Keratinocyte (primary cell): ENCODE results near the gene MAML2. TPM values are rescaled to one million over a fixed set of nuclear protein-coding genes. Genes with fewer than 3 reads are reported as not detected.

Experiments used
- DNase-seq: peaks from one replicate; pipeline ENCODE4 v3.0.0-alpha.2; 2011; ENCODE audit warnings: low read depth, missing footprints, low spot score
- FAIRE-seq: peaks from 2 replicates; lab custom pipeline; 2011; peaks lifted over from hg19 to GRCh38; lab: Jason Lieb, UNC
- H2AFZ ChIP-seq: 2 replicates; pipeline ENCODE4 v1.6.0; 2012; ENCODE audit warnings: low read length, control low read depth, inconsistent platforms; ENCODE audit not compliant: control insufficient read depth
- H3K27ac ChIP-seq: 2 replicates; pipeline ENCODE4 v1.5.1; 2011; ENCODE audit warnings: low read length; ENCODE audit not compliant: control insufficient read depth, insufficient read depth
- H3K27me3 ChIP-seq: 3 replicates; pipeline ENCODE4 v1.6.0; 2011; ENCODE audit warnings: low read length; ENCODE audit not compliant: control insufficient read depth, insufficient read depth; ENCODE audit errors: extremely low read depth
- H3K36me3 ChIP-seq, 2 experiments: 2 replicates in 1 of 2; 3 replicates in 1 of 2; pipeline ENCODE4 v1.5.1; 2011; ENCODE audit warnings: low read length in 2 of 2, mild to moderate bottlenecking in 1 of 2; ENCODE audit not compliant: control insufficient read depth in 2 of 2, insufficient read depth in 2 of 2; ENCODE audit errors: extremely low read depth in 1 of 2
- H3K4me1 ChIP-seq: 3 replicates; pipeline ENCODE4 v1.5.1; 2011; ENCODE audit warnings: low read length; ENCODE audit not compliant: control insufficient read depth, insufficient read depth; ENCODE audit errors: extremely low read depth
- H3K4me2 ChIP-seq: 3 replicates; pipeline ENCODE4 v1.6.0; 2011; ENCODE audit warnings: low read depth, low read length; ENCODE audit not compliant: control insufficient read depth, insufficient read depth; ENCODE audit errors: extremely low read depth
- H3K4me3 ChIP-seq, 3 experiments: fragments of 200-600 bp in 1 of 3; sonication (generic) in 1 of 3; 2 replicates in 2 of 3; 3 replicates in 1 of 3; pipeline ENCODE4 v1.5.1; 2011 to 2016; ENCODE audit warnings: low read length in 3 of 3, mild to moderate bottlenecking in 3 of 3, control low read depth in 2 of 3, inconsistent platforms in 1 of 3, low read depth in 1 of 3, mixed read lengths in 1 of 3, mixed run types in 1 of 3, moderate library complexity in 1 of 3; ENCODE audit not compliant: control insufficient read depth in 2 of 3, insufficient read depth in 2 of 3; ENCODE audit errors: extremely low read depth in 1 of 3
- H3K79me2 ChIP-seq: 2 replicates; pipeline ENCODE4 v1.6.0; 2012; ENCODE audit warnings: low read length; ENCODE audit not compliant: control insufficient read depth, insufficient read depth
- H3K9ac ChIP-seq: 3 replicates; pipeline ENCODE4 v1.6.0; 2011; ENCODE audit warnings: low read length; ENCODE audit not compliant: control insufficient read depth, insufficient read depth; ENCODE audit errors: extremely low read depth
- H3K9me1 ChIP-seq: 3 replicates; pipeline ENCODE4 v1.6.0; 2011; ENCODE audit warnings: low read length; ENCODE audit not compliant: control insufficient read depth, insufficient read depth; ENCODE audit errors: extremely low read depth
- H3K9me3 ChIP-seq: 2 replicates; pipeline ENCODE4 v1.5.1; 2012; ENCODE audit warnings: low read depth, low read length; ENCODE audit not compliant: control insufficient read depth
- H4K20me1 ChIP-seq: 3 replicates; pipeline ENCODE4 v1.6.0; 2011; ENCODE audit warnings: low read length; ENCODE audit not compliant: control insufficient read depth, insufficient read depth; ENCODE audit errors: extremely low read depth
- CTCF ChIP-seq, 3 experiments: IDR thresholded peaks in 1 of 3; conservative IDR thresholded peaks in 1 of 3; optimal IDR thresholded peaks in 1 of 3; 2 replicates in 2 of 3; 3 replicates in 1 of 3; pipeline versions ENCODE3 to v1.5.1; 2011; ENCODE audit warnings: low read length in 3 of 3, mild to moderate bottlenecking in 3 of 3, moderate library complexity in 2 of 3, control low read depth in 1 of 3, inconsistent platforms in 1 of 3; ENCODE audit not compliant: insufficient read depth in 2 of 3; ENCODE audit errors: extremely low read depth in 1 of 3
- EZH2 ChIP-seq: IDR thresholded peaks from one replicate; pipeline ENCODE4 v1.6.1; 2012; ENCODE audit warnings: inconsistent platforms, mild to moderate bottlenecking, low read length, moderate library complexity
- dilution Hi-C: fragments of 300-500 bp; cut with MboI; formaldehyde crosslinking; loops from one replicate; pipeline ENCODE4 v1.7.0; 2020; ENCODE audit warnings: low sequenced_read_pairs; ENCODE audit not compliant: extremely low pct_ligation_motif_present
- polyA plus RNA-seq, 5 experiments: library from polyadenylated mRNA; depleted of rRNA in 3 of 5; stranded (reverse) in 3 of 5; stranded (forward) in 1 of 5; unstranded in 1 of 5; fragments of >200 nt; gene quantifications; 1 replicate in 1 of 5; 2 replicates in 3 of 5; 3 replicates in 1 of 5; pipeline versions ENCODE4 v1.2.1 to v1.2.3, GENCODE V29; 2011 to 2012; ENCODE audit warnings: missing spikeins in 2 of 5, low read depth in 1 of 5, low replicate concordance in 1 of 5

The MAML2 gene
- polyA plus RNA-seq, 1 donor (not counting 4 experiments of a cell fraction or from before 2014, with no cell fraction given), result 4.2 TPM

DNA sequence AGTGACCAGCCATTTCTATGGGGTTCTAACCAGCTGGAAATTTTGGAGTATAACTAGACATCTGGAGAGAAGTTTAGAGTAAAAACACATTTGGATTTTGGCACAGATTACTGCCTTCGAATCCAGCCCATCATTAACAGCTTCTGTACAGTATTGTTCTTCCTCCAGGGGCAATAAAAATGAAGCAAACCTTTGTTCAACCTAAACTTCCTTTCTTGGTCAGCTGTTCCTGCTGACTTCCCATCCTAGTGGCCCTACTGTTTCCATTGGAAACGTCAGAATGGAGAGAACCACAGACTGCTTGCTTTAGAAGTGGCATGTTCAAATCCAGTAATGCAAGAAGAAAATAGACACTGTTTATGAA lies 215.4 kb downstream of the MAML2 start:
- Histone ChIP-seq H3K9me3 (no peaks in the 10 kb centered on the region), H3K79me2 (no peaks in the 10 kb centered on the region), H3K27ac (no peak overlapping the region), H3K27me3 (no peaks in the 10 kb centered on the region), H2AFZ (no peak overlapping the region), H3K36me3 (no peaks in the 10 kb centered on the region), H3K9ac (no peak overlapping the region), H4K20me1 (no peaks in the 10 kb centered on the region), H3K4me2 (no peak overlapping the region), H3K4me3 (no peak overlapping the region), H3K4me1 (peaks cover 14% of the 10 kb centered on the region), H3K9me1 (peaks cover 4% of the 10 kb centered on the region)
- DNase-seq (no peak), FAIRE-seq (no peak)
- dilution Hi-C loops, result no loop called here
- TF ChIP-seq EZH2 (no peak), CTCF (optimal IDR thresholded peaks at IDR 0.05 in 1 of 3, IDR thresholded peaks at IDR 0.05 in 1 of 3, conservative IDR thresholded peaks at IDR 0.05 in 1 of 3; ENCODE audit: extremely low read depth in 1 of 3, insufficient read depth in 2 of 3, low read length in 3 of 3) (no peak)

DNA sequence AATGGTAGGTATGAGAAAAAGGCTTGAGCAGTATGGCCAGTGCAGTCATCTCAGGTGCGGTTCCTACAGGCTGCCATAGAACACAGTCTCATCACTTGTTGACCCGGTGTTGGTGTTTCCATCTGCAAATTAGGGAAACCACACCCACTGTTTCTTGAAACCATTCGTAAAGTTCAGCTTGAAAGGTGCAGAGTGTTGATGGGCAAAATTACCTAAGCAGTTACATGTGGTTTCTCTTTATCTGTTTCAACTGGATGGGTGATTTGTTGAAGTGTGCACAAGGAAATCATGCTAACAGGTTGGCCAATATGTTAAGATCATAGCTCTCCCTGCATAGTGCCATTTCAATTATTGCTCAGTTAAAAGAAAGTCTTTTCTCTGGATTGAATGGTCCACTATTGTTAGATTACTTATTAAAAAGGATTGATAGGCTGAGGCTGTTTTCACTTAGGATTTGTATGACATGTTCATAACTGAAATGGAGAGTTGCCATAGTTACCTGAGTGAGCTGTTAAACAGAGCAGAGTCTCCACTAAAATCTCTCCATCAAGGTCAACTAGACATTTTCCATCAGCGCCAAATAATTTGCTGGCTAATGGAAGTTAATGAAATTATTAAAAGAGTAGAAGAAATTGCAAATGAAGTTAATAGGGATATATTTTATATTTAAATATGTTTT lies 215.9 kb downstream of the MAML2 start:
- no peak overlapping the region for H3K4me2 ChIP-seq
- no peak overlapping the region for H3K27ac ChIP-seq
- H3K9me3 ChIP-seq, result no peaks in the 10 kb centered on the region
- H2AFZ ChIP-seq, result no peak overlapping the region
- no peaks in the 10 kb centered on the region for H3K79me2 ChIP-seq
- H3K4me3 ChIP-seq, result no peak overlapping the region
- FAIRE-seq (no peak), DNase-seq (no peak)
- dilution Hi-C loops, result no loop called here
- H3K27me3 ChIP-seq, result no peaks in the 10 kb centered on the region
- H3K9me1 ChIP-seq, result peaks cover 4% of the 10 kb centered on the region
- no peaks in the 10 kb centered on the region for H3K36me3 ChIP-seq
- no peaks in the 10 kb centered on the region for H4K20me1 ChIP-seq
- no peak for TF ChIP-seq EZH2
- no peak for TF ChIP-seq CTCF (optimal IDR thresholded peaks at IDR 0.05 in 1 of 3, IDR thresholded peaks at IDR 0.05 in 1 of 3, conservative IDR thresholded peaks at IDR 0.05 in 1 of 3; ENCODE audit: extremely low read depth in 1 of 3, insufficient read depth in 2 of 3, low read length in 3 of 3)
- H3K9ac ChIP-seq, result no peak overlapping the region
- peaks cover 19% of the 10 kb centered on the region for H3K4me1 ChIP-seq
